ENCODE data around the gene GARIN1A.

The GARIN1A gene

GRCh38 chr7:128710481-128710880 is 38.4 kb downstream of the GARIN1A start:
- Histone ChIP-seq H3K4me1 (ENCODE audit: low read length) (no peaks in the 10 kb centered on the region), H3K27ac (ENCODE audit: low read length) (no peak overlapping the region), H2AFZ (ENCODE audit: low read length) (no peak overlapping the region), H4K20me1 (ENCODE audit: insufficient read depth, low read length) (no peaks in the 10 kb centered on the region), H3K9me2 (replicated peaks; ENCODE audit: insufficient read depth, low read length) (no peaks in the 10 kb centered on the region), H3K4me3 (ENCODE audit: low read length) (no peak overlapping the region), H3K9me3 (replicated peaks; ENCODE audit: insufficient read depth, low read length) (no peaks in the 10 kb centered on the region), H3K9ac (ENCODE audit: low read length) (no peak overlapping the region), H3K27me3 (replicated peaks; ENCODE audit: insufficient read depth, low read length) (no peaks in the 10 kb centered on the region), H3K36me3 (replicated peaks; ENCODE audit: insufficient read depth, low read length) (no peaks in the 10 kb centered on the region), H3K79me2 (ENCODE audit: low read length) (no peaks in the 10 kb centered on the region), H3F3A (ENCODE audit: insufficient read depth, low read length) (no peaks in the 10 kb centered on the region), H3K4me2 (ENCODE audit: low read depth, low read length) (no peak overlapping the region)
- TF ChIP-seq CTCF (IDR thresholded peaks at IDR 0.05; ENCODE audit: low read length) (no peak), EZH2 (optimal IDR thresholded peaks at IDR 0.05; ENCODE audit: low read depth, low read length) (no peak), EZH2phosphoT487 (IDR thresholded peaks at IDR 0.05; ENCODE audit: low read length) (no peak)
- DNase-seq = no peak

GRCh38 chr7:128713794-128714193 is 41.7 kb downstream of the GARIN1A start:
- Histone ChIP-seq H3K36me3 (replicated peaks; ENCODE audit: insufficient read depth, low read length) (no peaks in the 10 kb centered on the region), H3K9me2 (replicated peaks; ENCODE audit: insufficient read depth, low read length) (no peaks in the 10 kb centered on the region), H3K9me3 (replicated peaks; ENCODE audit: insufficient read depth, low read length) (no peaks in the 10 kb centered on the region), H3K4me1 (ENCODE audit: low read length) (no peaks in the 10 kb centered on the region), H3K79me2 (ENCODE audit: low read length) (no peaks in the 10 kb centered on the region), H3F3A (ENCODE audit: insufficient read depth, low read length) (no peaks in the 10 kb centered on the region), H2AFZ (ENCODE audit: low read length) (no peak overlapping the region), H4K20me1 (ENCODE audit: insufficient read depth, low read length) (no peaks in the 10 kb centered on the region), H3K4me2 (ENCODE audit: low read depth, low read length) (no peak overlapping the region), H3K4me3 (ENCODE audit: low read length) (no peak overlapping the region), H3K27ac (ENCODE audit: low read length) (no peak overlapping the region), H3K27me3 (replicated peaks; ENCODE audit: insufficient read depth, low read length) (no peaks in the 10 kb centered on the region), H3K9ac (ENCODE audit: low read length) (no peak overlapping the region)
- TF ChIP-seq EZH2 (optimal IDR thresholded peaks at IDR 0.05; ENCODE audit: low read depth, low read length) (no peak), EZH2phosphoT487 (IDR thresholded peaks at IDR 0.05; ENCODE audit: low read length) (no peak), CTCF (IDR thresholded peaks at IDR 0.05; ENCODE audit: low read length) (no peak)
- no peak for DNase-seq

GRCh38 chr7:128714701-128715495 is 42.8 kb downstream of the GARIN1A start:
- Histone ChIP-seq H3K27me3 (replicated peaks; ENCODE audit: insufficient read depth, low read length) (no peaks in the 10 kb centered on the region), H3K36me3 (replicated peaks; ENCODE audit: insufficient read depth, low read length) (no peaks in the 10 kb centered on the region), H3K9me2 (replicated peaks; ENCODE audit: insufficient read depth, low read length) (no peaks in the 10 kb centered on the region), H3K9me3 (replicated peaks; ENCODE audit: insufficient read depth, low read length) (no peaks in the 10 kb centered on the region), H3K79me2 (ENCODE audit: low read length) (no peaks in the 10 kb centered on the region), H3K4me1 (ENCODE audit: low read length) (no peaks in the 10 kb centered on the region), H3K4me3 (ENCODE audit: low read length) (no peak overlapping the region), H3K4me2 (ENCODE audit: low read depth, low read length) (no peak overlapping the region), H3F3A (ENCODE audit: insufficient read depth, low read length) (no peaks in the 10 kb centered on the region), H3K27ac (ENCODE audit: low read length) (no peak overlapping the region), H4K20me1 (ENCODE audit: insufficient read depth, low read length) (no peaks in the 10 kb centered on the region), H3K9ac (ENCODE audit: low read length) (no peak overlapping the region), H2AFZ (ENCODE audit: low read length) (no peak overlapping the region)
- no peak for DNase-seq
- TF ChIP-seq EZH2phosphoT487 (IDR thresholded peaks at IDR 0.05; ENCODE audit: low read length) (no peak), EZH2 (optimal IDR thresholded peaks at IDR 0.05; ENCODE audit: low read depth, low read length) (no peak), CTCF (IDR thresholded peaks at IDR 0.05; ENCODE audit: low read length) (no peak)
